NT2/D1 (cell line): ENCODE measurements around the gene FMN1.

Experiments used
- DNase-seq: peaks from one replicate; pipeline ENCODE4 v3.0.0-alpha.2; 2011; ENCODE audit warnings: low read depth, low spot score
- H3K27me3 ChIP-seq: 2 replicates; pipeline ENCODE4 v1.6.0; 2011; ENCODE audit warnings: mild to moderate bottlenecking; ENCODE audit not compliant: insufficient read length, insufficient read depth
- H3K36me3 ChIP-seq: 2 replicates; pipeline ENCODE4 v1.6.1; 2011; ENCODE audit warnings: mild to moderate bottlenecking, low read length, mixed read lengths; ENCODE audit not compliant: insufficient read depth, insufficient read length
- H3K4me1 ChIP-seq: 2 replicates; pipeline ENCODE4 v1.5.1; 2011; ENCODE audit not compliant: insufficient read depth, insufficient read length
- H3K4me3 ChIP-seq: 2 replicates; pipeline ENCODE4 v1.5.1; 2011; ENCODE audit warnings: low read depth; ENCODE audit not compliant: insufficient read length
- H3K9ac ChIP-seq: 2 replicates; pipeline ENCODE4 v1.6.0; 2011; ENCODE audit warnings: low read depth; ENCODE audit not compliant: insufficient read length
- H3K9me3 ChIP-seq: 2 replicates; pipeline ENCODE4 v1.5.1; 2011; ENCODE audit warnings: mild to moderate bottlenecking, low read length; ENCODE audit not compliant: insufficient read depth
- SUZ12 ChIP-seq: IDR thresholded peaks from 2 replicates; pipeline ENCODE4 v1.6.1; 2011; ENCODE audit not compliant: insufficient read length, insufficient read depth; ENCODE audit errors: extremely low read depth
- YY1 ChIP-seq: IDR thresholded peaks from 2 replicates; pipeline ENCODE4 v1.6.1; 2011; ENCODE audit not compliant: insufficient read length, insufficient read depth
- ZNF274 ChIP-seq: IDR thresholded peaks from 2 replicates; pipeline ENCODE4 v1.6.1; 2011; ENCODE audit warnings: mild to moderate bottlenecking, low read depth, low read length

The FMN1 gene

DNA sequence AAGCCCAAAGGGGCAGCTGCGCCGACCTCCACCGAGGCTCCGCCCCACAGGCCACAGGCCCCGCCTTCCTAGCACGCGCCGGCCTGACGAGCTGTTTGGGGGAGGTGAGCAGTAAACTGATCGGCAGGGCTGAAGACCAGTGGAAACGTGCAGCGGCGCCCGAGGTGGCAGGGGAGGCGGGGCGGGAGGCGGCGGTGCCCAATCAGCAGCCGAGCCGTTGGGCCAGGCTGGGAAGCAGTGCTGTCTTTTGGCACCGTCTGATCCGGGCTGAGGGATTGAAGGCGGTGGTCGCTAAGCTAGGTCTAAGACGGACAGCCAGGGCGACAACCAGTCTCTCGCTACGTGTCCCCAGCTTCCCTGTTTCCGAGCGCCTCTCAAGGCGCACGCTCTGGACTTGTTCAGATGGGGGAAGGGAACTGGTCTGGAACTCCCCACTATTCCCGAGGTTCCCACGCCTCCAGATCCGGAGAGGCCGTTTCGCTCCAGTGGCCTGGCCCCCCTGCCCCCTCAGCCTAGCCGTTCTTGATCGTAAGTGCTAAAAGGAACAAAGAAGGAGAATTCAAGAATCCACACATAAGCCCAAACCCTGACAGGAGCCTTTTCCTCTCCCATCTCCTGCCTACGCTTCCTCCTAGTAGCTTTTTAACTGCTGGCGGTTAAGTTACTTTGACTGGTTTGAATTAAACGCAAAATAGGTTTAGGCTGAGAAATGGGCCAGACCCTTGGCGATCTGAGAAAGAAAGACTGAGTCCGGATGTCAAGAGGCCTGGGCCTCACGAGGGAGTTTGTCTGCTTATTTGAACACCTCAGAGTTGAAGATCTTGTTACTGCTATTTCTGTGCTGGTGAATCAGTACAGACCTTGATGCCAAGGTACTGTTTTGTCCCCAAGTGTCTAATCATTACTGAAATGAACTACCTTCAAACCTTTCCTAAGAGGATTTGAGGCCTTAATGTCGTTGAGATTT is at the start of gene FMN1:
FMN1 (minus strand) TSS at position 11 of the 967 bp plus-strand sequence. CDS start 39,800 bp downstream, outside the sequence.
- H3K4me1 ChIP-seq = peaks cover 5% of the 10 kb centered on the region
- DNase-seq = peak; percentile 88
- peak within 1 kb of the TSS; percentile 59 for H3K4me3 ChIP-seq
- TF ChIP-seq SUZ12 (no peak), YY1 (no peak)
- peaks cover 2% of the 10 kb centered on the region for H3K27me3 ChIP-seq
- no peaks in the 10 kb centered on the region for H3K36me3 ChIP-seq
- no peaks in the 10 kb centered on the region for H3K9me3 ChIP-seq
- peak within 1 kb of the TSS; percentile 67 for H3K9ac ChIP-seq

DNA sequence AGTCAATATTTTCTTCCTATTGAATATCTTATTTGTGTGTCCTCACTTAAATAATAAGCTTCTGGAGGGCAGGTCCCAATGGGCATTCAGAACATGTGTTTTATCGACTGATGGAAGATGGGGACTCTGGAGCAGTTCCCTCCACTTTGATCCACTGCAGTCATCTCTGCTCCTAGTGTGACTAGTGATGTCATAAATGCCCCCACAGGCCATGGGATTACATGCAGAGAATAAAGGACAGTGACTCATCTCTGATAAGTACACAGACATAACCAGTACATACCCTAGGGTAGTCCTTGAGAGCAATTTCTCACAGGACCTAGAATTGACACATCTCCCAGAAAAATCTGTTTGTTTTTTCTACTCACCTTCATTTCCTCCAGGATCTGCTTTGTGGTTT is 49.4 kb upstream of the FMN1 start:
- Histone ChIP-seq H3K4me1 (no peaks in the 10 kb centered on the region), H3K4me3 (no peak overlapping the region), H3K36me3 (no peaks in the 10 kb centered on the region), H3K9ac (no peak overlapping the region), H3K9me3 (no peaks in the 10 kb centered on the region), H3K27me3 (no peaks in the 10 kb centered on the region)
- TF ChIP-seq ZNF274 (no peak), SUZ12 (no peak), YY1 (no peak)
- DNase-seq = no peak

GRCh38 chr15:33243393-33243792 is 48.9 kb upstream of the FMN1 start:
- H3K9ac ChIP-seq = no peak overlapping the region
- no peaks in the 10 kb centered on the region for H3K4me1 ChIP-seq
- no peak overlapping the region for H3K4me3 ChIP-seq
- H3K9me3 ChIP-seq = no peaks in the 10 kb centered on the region
- no peak for TF ChIP-seq ZNF274
- TF ChIP-seq SUZ12 = no peak
- no peak for TF ChIP-seq YY1
- DNase-seq = no peak
- H3K27me3 ChIP-seq = no peaks in the 10 kb centered on the region
- H3K36me3 ChIP-seq = no peaks in the 10 kb centered on the region

DNA sequence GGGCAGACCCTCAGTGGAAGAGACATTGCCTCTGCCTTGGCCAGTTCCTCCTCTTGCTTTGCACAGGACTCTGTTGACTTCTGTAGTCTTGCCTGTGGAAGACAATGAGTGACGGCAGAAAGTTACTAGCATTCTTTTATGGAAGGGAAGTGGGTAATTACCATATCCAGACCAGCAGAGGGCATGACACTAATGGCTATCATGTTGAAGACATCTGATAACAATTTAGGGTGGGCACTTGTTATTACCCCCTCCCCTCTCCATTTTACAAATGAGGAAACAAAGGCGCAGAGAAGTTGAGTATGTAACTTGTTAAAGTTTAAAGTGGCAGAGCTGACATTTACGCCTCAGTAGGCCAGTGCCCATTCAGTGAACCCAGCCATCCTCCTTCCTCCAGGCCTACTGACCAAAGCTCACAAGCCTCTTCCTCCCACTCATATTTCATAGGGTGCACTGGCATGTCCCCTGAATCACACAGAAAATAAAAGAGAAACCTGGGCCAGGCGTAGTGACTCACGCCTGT is 48.2 kb upstream of the FMN1 start:
- DNase-seq = no peak

GRCh38 chr15:33242165-33242564 is 47.7 kb upstream of the FMN1 start:
- Histone ChIP-seq H3K9ac (no peak overlapping the region), H3K36me3 (no peaks in the 10 kb centered on the region), H3K9me3 (no peaks in the 10 kb centered on the region), H3K4me1 (no peaks in the 10 kb centered on the region), H3K27me3 (no peaks in the 10 kb centered on the region), H3K4me3 (no peak overlapping the region)
- TF ChIP-seq SUZ12 (no peak), YY1 (no peak), ZNF274 (no peak)
- DNase-seq = no peak

More for the DNA sequence above, 48.2 kb upstream of the FMN1 start:
- H3K9ac ChIP-seq = no peak overlapping the region
- no peaks in the 10 kb centered on the region for H3K36me3 ChIP-seq
- H3K27me3 ChIP-seq = no peaks in the 10 kb centered on the region
- no peaks in the 10 kb centered on the region for H3K9me3 ChIP-seq
- no peaks in the 10 kb centered on the region for H3K4me1 ChIP-seq
- TF ChIP-seq ZNF274 (no peak), SUZ12 (no peak)
- no peak overlapping the region for H3K4me3 ChIP-seq

- H3K27me3 ChIP-seq = no peaks in the 10 kb centered on the region
- H3K4me1 ChIP-seq = no peaks in the 10 kb centered on the region
- TF ChIP-seq YY1 = no peak
- TF ChIP-seq SUZ12 = no peak
- no peak for TF ChIP-seq ZNF274
- DNase-seq = no peak
- H3K9me3 ChIP-seq = no peaks in the 10 kb centered on the region
- no peaks in the 10 kb centered on the region for H3K36me3 ChIP-seq
- H3K9ac ChIP-seq = no peak overlapping the region
- H3K4me3 ChIP-seq = no peak overlapping the region
These were observed 42.5 kb upstream of the FMN1 start for GRCh38 chr15:33236841-33237509.

- TF ChIP-seq SUZ12 = no peak
- TF ChIP-seq ZNF274 = no peak
- no peak for TF ChIP-seq YY1
- DNase-seq = no peak
- no peak overlapping the region for H3K9ac ChIP-seq
- no peaks in the 10 kb centered on the region for H3K27me3 ChIP-seq
- no peak overlapping the region for H3K4me3 ChIP-seq
- H3K9me3 ChIP-seq = no peaks in the 10 kb centered on the region
- no peaks in the 10 kb centered on the region for H3K4me1 ChIP-seq
- no peaks in the 10 kb centered on the region for H3K36me3 ChIP-seq
These were observed 39.5 kb upstream of the FMN1 start for GRCh38 chr15:33234020-33234461.
